OCI-LY3 (cell line): ENCODE results near the gene SAFB2.

ENCODE experiments used
- H2AFZ ChIP-seq: fragments of 200-600, 300-600 bp; shearing (Covaris generic); 2 replicates; pipeline ENCODE4 v1.6.0; 2014; ENCODE audit warnings: antibody characterized with exemption, low read depth, low read length
- H3K27ac ChIP-seq: fragments of 200-600, 300-600 bp; sonication (generic); 2 replicates; pipeline ENCODE4 v1.5.1; 2014; ENCODE audit warnings: mild to moderate bottlenecking, low read length, moderate library complexity, mixed read lengths
- H3K27me3 ChIP-seq: fragments of 200-600, 300-600 bp; sonication (generic); 2 replicates; pipeline ENCODE4 v1.6.1; 2014; ENCODE audit warnings: low read depth, low read length, mixed read lengths
- H3K36me3 ChIP-seq: fragments of 200-600, 300-600 bp; sonication (generic); replicated peaks from 2 replicates; pipeline ENCODE3; 2014; ENCODE audit warnings: low read depth, low read length, mixed read lengths
- H3K4me1 ChIP-seq: fragments of 300-600, 200-600 bp; sonication (generic); 2 replicates; pipeline ENCODE4 v1.6.1; 2014; ENCODE audit warnings: low read length, mixed read lengths
- H3K4me2 ChIP-seq: fragments of 200-600, 300-600 bp; sonication (generic); 2 replicates; pipeline ENCODE4 v1.6.1; 2014; ENCODE audit warnings: low read length, mixed read lengths
- H3K4me3 ChIP-seq: fragments of 300-600, 200-600 bp; sonication (generic); 2 replicates; pipeline ENCODE4 v1.5.1; 2014; ENCODE audit warnings: antibody characterized with exemption, mild to moderate bottlenecking, low read length, moderate library complexity
- H3K79me2 ChIP-seq: fragments of 300-600, 200-600 bp; shearing (Covaris generic); 2 replicates; pipeline ENCODE4 v1.6.1; 2014; ENCODE audit warnings: mild to moderate bottlenecking, low read length, mixed read lengths
- H3K9ac ChIP-seq: fragments of 300-600, 200-600 bp; shearing (Covaris generic); 2 replicates; pipeline ENCODE4 v1.6.0; 2014; ENCODE audit warnings: mild to moderate bottlenecking, low read length, moderate library complexity
- H3K9me3 ChIP-seq: fragments of 200-600, 300-600 bp; shearing (Covaris generic); 2 replicates; pipeline ENCODE4 v1.6.1; 2014; ENCODE audit warnings: low read length, mixed read lengths; ENCODE audit not compliant: insufficient read depth
- H4K20me1 ChIP-seq: fragments of 200-600, 300-600 bp; sonication (generic); 2 replicates; pipeline ENCODE4 v1.6.1; 2016; ENCODE audit warnings: low read length, mixed read lengths; ENCODE audit not compliant: insufficient read depth
- EZH2phosphoT487 ChIP-seq: fragments of 200-600 bp; shearing (Covaris generic); IDR thresholded peaks from 2 replicates; pipeline ENCODE4 v1.6.1; 2018; ENCODE audit warnings: antibody characterized with exemption, mixed run types, low read depth
- TF ChIP-seq, protein P1 (sequence below): fragments of 200-600, 300-600 bp; sonication (generic); IDR thresholded peaks from 2 replicates; pipeline ENCODE4 v1.5.1; 2014; ENCODE audit warnings: antibody characterized with exemption, low read length, low read depth

The SAFB2 gene

DNA sequence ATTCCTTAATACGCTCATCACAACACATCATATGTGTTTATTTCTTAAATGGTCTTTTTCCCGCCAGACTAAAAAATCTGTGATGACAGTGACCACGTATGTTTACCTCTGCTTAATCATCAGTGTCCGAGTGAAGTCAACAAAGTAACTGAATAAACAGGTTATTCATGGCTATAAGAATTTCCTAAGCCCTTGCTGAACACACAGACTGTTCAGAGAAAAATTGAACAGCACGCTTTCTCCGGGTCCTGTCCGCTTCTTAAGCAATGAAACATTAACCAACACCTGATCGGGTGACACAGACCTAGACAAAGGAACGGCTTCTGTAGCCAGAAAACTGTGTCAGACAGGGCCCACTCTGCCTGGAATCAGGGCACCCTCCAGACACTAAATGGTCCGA is 14.3 kb downstream of the SAFB2 start:
- H3K27me3 ChIP-seq, result no peaks in the 10 kb centered on the region
- H3K9me3 ChIP-seq, result no peaks in the 10 kb centered on the region
- no peak for TF ChIP-seq EZH2phosphoT487
- TF ChIP-seq, protein P1, sequence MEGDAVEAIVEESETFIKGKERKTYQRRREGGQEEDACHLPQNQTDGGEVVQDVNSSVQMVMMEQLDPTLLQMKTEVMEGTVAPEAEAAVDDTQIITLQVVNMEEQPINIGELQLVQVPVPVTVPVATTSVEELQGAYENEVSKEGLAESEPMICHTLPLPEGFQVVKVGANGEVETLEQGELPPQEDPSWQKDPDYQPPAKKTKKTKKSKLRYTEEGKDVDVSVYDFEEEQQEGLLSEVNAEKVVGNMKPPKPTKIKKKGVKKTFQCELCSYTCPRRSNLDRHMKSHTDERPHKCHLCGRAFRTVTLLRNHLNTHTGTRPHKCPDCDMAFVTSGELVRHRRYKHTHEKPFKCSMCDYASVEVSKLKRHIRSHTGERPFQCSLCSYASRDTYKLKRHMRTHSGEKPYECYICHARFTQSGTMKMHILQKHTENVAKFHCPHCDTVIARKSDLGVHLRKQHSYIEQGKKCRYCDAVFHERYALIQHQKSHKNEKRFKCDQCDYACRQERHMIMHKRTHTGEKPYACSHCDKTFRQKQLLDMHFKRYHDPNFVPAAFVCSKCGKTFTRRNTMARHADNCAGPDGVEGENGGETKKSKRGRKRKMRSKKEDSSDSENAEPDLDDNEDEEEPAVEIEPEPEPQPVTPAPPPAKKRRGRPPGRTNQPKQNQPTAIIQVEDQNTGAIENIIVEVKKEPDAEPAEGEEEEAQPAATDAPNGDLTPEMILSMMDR, result no peak
- H3K36me3 ChIP-seq, result peaks cover 76% of the 10 kb centered on the region
- H3K27ac ChIP-seq, result no peak overlapping the region
- no peak overlapping the region for H2AFZ ChIP-seq
- no peak overlapping the region for H3K9ac ChIP-seq
- H3K79me2 ChIP-seq, result peaks cover 68% of the 10 kb centered on the region
- no peaks in the 10 kb centered on the region for H3K4me1 ChIP-seq
- no peak overlapping the region for H3K4me3 ChIP-seq
- H4K20me1 ChIP-seq, result peaks cover 26% of the 10 kb centered on the region
- no peak overlapping the region for H3K4me2 ChIP-seq

DNA sequence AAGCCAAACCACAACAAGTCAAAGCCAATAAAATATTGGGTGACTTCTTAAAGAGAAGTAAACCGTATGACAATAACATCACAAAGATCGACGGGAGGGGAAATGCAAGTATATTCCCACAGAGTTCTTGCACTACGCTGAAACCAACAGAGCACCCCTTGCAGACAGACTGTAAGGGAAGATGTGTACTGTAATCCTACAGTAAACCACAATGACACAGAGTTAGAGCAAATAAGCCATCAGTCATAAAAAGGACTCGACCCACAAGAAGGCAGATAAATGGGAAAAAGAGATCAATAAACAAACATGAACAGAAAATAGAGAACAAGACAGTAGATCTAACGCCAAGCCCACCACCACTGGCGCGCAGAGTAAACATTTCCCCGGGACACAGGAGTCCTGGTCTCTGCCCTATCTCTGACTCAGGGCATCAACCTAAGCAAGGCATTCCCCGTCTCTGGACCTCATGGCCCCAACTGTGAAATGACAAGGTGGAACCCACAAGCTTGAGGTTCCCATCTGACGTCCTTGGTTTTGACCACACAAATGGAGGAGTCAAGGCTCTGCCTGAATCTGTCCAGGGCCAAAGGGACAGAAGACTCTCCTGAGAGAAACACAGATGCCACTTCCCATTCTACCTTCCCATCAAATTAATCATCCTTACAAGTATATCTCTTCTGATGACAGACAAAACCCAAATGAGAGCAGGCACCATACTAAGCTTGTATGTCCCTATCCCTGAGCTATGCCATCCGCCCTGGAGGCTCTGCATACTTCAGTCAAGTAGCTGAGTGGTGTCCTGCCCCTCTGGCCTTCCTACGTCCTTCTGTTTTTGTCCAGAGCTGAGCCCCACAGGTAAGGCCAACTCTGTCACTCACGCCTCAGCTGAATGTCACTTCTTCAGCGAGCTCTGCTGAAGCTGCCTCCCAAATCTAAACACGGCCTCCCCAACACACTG is 15.0 kb downstream of the SAFB2 start:
- Histone ChIP-seq H3K4me3 (no peak overlapping the region), H3K27me3 (no peaks in the 10 kb centered on the region), H3K4me1 (no peaks in the 10 kb centered on the region), H3K79me2 (peaks cover 67% of the 10 kb centered on the region), H2AFZ (no peak overlapping the region), H3K9me3 (no peaks in the 10 kb centered on the region), H3K27ac (no peak overlapping the region), H3K36me3 (peaks cover 74% of the 10 kb centered on the region), H4K20me1 (peaks cover 21% of the 10 kb centered on the region), H3K4me2 (no peak overlapping the region), H3K9ac (no peak overlapping the region)
- TF ChIP-seq EZH2phosphoT487, result no peak
- TF ChIP-seq, protein P1, result no peak

DNA sequence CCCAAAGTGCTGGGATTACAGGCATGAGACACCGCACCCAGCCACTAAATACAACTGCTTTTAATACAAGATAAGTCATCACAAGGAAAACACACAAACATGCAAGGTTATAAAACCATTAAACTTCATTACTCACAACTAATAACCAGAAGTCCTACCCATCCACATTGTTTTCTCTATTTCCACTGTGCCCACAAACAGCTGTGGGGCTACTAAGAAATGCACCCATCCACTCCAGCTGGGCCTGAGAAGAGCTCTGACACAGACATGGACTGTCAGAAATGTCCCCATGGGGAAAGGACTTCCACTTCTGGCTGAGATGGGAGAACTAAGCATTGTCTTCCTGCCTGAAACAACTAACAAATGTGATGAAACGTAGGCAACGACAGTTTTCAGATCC is 17.2 kb downstream of the SAFB2 start:
- H3K27me3 ChIP-seq, result no peaks in the 10 kb centered on the region
- peaks cover 65% of the 10 kb centered on the region for H3K79me2 ChIP-seq
- H3K4me2 ChIP-seq, result no peak overlapping the region
- H3K27ac ChIP-seq, result no peak overlapping the region
- TF ChIP-seq, protein P1, result no peak
- no peak for TF ChIP-seq EZH2phosphoT487
- no peaks in the 10 kb centered on the region for H3K9me3 ChIP-seq
- peaks cover 76% of the 10 kb centered on the region for H3K36me3 ChIP-seq
- no peak overlapping the region for H3K4me3 ChIP-seq
- no peak overlapping the region for H2AFZ ChIP-seq
- H3K9ac ChIP-seq, result no peak overlapping the region
- H4K20me1 ChIP-seq, result peaks cover 23% of the 10 kb centered on the region
- no peaks in the 10 kb centered on the region for H3K4me1 ChIP-seq

DNA sequence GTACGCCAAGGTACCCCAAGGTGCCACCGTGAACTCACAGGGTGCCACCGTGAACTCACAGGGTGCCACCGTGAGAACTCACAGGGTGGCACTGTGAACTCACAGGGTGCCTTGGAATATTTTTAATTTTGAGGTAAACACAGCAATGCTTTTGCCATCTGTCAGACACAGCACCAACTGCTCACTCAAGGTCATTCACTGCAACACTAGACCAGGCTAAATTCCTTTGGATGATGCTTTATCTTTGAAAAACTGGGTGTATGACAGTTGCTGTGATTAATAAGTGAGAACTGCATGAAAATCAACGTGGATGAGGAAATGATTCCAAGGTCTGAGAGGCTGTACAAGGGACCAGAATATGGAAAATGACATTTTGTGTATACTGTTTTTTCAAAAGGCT is 18.9 kb downstream of the SAFB2 start:
- Histone ChIP-seq H3K79me2 (peaks cover 60% of the 10 kb centered on the region), H2AFZ (no peak overlapping the region), H4K20me1 (peaks cover 23% of the 10 kb centered on the region), H3K27ac (no peak overlapping the region), H3K9me3 (no peaks in the 10 kb centered on the region), H3K4me3 (no peak overlapping the region), H3K4me2 (no peak overlapping the region), H3K36me3 (peaks cover 82% of the 10 kb centered on the region), H3K4me1 (no peaks in the 10 kb centered on the region), H3K9ac (no peak overlapping the region), H3K27me3 (no peaks in the 10 kb centered on the region)
- TF ChIP-seq, protein P1, result no peak
- no peak for TF ChIP-seq EZH2phosphoT487
